ENCODE results near the gene PRDM16.

DNA sequence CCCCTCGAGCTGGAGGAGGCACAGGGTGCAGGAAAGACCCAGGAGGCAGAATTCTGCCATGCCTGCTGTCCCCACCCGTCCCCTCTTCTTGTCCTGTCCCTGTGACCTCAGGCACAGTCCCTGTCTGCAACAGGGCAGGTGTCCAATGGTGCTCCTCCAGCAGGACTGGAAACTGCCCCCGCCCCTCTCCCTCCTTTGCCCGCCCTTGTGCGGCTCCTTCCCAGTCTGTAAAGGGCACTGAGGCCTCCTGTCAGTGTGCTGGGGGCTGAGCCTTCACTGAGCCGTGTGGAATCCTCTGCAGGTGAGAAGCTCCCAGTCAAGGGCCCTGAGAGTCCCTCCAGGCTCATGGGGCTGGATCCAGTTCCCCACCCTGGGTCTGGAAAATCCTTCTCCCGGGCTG is 28.9 kb downstream of the PRDM16 start:
- TF ChIP-seq GTF2F1 (IDR thresholded peaks at IDR 0.05; ENCODE audit: borderline replicate concordance, low read depth, low read length), result no peak
- TF ChIP-seq ASH2L (IDR thresholded peaks at IDR 0.05; ENCODE audit: low read length), result no peak
- no peak for TF ChIP-seq EP300 (IDR thresholded peaks at IDR 0.05; ENCODE audit: borderline replicate concordance in 1 of 2, low read depth in 2 of 2, low read length in 2 of 2)
- TF ChIP-seq, protein P1, sequence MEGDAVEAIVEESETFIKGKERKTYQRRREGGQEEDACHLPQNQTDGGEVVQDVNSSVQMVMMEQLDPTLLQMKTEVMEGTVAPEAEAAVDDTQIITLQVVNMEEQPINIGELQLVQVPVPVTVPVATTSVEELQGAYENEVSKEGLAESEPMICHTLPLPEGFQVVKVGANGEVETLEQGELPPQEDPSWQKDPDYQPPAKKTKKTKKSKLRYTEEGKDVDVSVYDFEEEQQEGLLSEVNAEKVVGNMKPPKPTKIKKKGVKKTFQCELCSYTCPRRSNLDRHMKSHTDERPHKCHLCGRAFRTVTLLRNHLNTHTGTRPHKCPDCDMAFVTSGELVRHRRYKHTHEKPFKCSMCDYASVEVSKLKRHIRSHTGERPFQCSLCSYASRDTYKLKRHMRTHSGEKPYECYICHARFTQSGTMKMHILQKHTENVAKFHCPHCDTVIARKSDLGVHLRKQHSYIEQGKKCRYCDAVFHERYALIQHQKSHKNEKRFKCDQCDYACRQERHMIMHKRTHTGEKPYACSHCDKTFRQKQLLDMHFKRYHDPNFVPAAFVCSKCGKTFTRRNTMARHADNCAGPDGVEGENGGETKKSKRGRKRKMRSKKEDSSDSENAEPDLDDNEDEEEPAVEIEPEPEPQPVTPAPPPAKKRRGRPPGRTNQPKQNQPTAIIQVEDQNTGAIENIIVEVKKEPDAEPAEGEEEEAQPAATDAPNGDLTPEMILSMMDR (IDR thresholded peaks at IDR 0.05; ENCODE audit: control extremely low read depth in 1 of 3, insufficient read depth in 1 of 3, low read depth in 1 of 3, low read length in 3 of 3), result no peak
- no peak for TF ChIP-seq POLR2A (IDR thresholded peaks at IDR 0.05; ENCODE audit: control extremely low read depth in 1 of 2, low read depth in 2 of 2, low read length in 2 of 2)
- TF ChIP-seq RAD21 (IDR thresholded peaks at IDR 0.05 in 1 of 2, conservative IDR thresholded peaks at IDR 0.05 in 1 of 2; ENCODE audit: low read depth in 2 of 2, low read length in 2 of 2), result no peak
- no peak for TF ChIP-seq POLR2AphosphoS5 (IDR thresholded peaks at IDR 0.05; ENCODE audit: low read depth, low read length)
- no peak for TF ChIP-seq TCF12 (IDR thresholded peaks at IDR 0.05; ENCODE audit: low read depth, low read length)

Measured in H1 (cell line).